ENCODE data around the gene COA7.

DNA sequence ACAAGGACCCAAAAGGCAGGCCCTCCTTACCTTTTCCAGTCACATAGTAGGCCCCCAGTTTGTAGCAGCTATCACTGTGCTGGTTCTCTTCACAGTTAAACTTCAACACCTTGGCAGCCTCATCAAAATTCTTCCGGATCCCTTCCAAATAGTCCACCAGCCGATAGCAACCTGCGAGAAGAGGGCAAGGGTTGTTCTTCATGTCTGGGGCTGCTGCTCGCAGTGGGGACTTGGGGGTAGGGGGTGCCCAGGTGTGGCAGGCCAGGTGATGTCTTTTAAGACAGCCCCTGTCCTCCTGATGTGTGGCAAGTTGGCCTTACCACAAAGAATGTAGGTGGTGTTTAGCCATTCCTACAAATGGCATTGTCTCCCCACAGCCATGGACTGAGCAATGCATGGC lies 5.5 kb downstream of the COA7 start:
- TF ChIP-seq, protein P1, sequence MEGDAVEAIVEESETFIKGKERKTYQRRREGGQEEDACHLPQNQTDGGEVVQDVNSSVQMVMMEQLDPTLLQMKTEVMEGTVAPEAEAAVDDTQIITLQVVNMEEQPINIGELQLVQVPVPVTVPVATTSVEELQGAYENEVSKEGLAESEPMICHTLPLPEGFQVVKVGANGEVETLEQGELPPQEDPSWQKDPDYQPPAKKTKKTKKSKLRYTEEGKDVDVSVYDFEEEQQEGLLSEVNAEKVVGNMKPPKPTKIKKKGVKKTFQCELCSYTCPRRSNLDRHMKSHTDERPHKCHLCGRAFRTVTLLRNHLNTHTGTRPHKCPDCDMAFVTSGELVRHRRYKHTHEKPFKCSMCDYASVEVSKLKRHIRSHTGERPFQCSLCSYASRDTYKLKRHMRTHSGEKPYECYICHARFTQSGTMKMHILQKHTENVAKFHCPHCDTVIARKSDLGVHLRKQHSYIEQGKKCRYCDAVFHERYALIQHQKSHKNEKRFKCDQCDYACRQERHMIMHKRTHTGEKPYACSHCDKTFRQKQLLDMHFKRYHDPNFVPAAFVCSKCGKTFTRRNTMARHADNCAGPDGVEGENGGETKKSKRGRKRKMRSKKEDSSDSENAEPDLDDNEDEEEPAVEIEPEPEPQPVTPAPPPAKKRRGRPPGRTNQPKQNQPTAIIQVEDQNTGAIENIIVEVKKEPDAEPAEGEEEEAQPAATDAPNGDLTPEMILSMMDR (IDR thresholded peaks at IDR 0.05), result no peak
- no peak for TF ChIP-seq POLR2A (IDR thresholded peaks at IDR 0.05)

All from right lobe of liver (tissue), 4 donors.